GM12878 (cell line): ENCODE results near the gene TOR1B. TPM values are rescaled to one million over a fixed set of nuclear protein-coding genes. Genes with fewer than 3 reads are reported as not detected.
A peak's percentile ranks its signal among the peaks of the same experiment; 100 is the strongest.

Source experiments
- ATAC-seq: fragments of 200-7000 bp; cut with Tn5 transposase; 3 replicates; pipeline ENCODE4 v1.9.1; 2020; ENCODE audit warnings: mild to moderate bottlenecking, moderate library complexity
- BruUV-seq: library from RNA; stranded (reverse); fragments of 400-500 nt; replicated peaks from 2 replicates; lab custom pipeline; 2021; lab: Mats Ljungman, UMichigan
- CTCF ChIA-PET: fragments of 300-600 bp; sonication (Branson Sonifier 250); formaldehyde crosslinking; extraction: SDS; loops from one replicate; lab custom pipeline; 2021; ENCODE audit warnings: inconsistent platforms; lab: Yijun Ruan, JAX
- POLR2A ChIA-PET: fragments of 350-600 bp; formaldehyde crosslinking; extraction: SDS; loops from one replicate; lab custom pipeline; 2021; ENCODE audit warnings: inconsistent platforms; lab: Charles Lee
- RAD21 ChIA-PET: fragments of 300-600 bp; sonication (Branson Sonifier 250); formaldehyde crosslinking; loops from one replicate; lab custom pipeline; 2023; ENCODE audit warnings: antibody characterized with exemption; ENCODE audit not compliant: unreplicated experiment; lab: Charles Lee
- SMC1A ChIA-PET: fragments of 300-600 bp; sonication (Branson Sonifier 250); formaldehyde crosslinking; loops from one replicate; lab custom pipeline; 2023; ENCODE audit not compliant: unreplicated experiment, uncharacterized antibody; lab: Charles Lee
- DNase-seq: peaks from one replicate; pipeline ENCODE4 v3.0.0-alpha.2; 2011; ENCODE audit warnings: low read depth, low spot score
- FAIRE-seq: peaks from 3 replicates; lab custom pipeline; 2011; peaks lifted over from hg19 to GRCh38; lab: Jason Lieb, UNC
- H2AFZ ChIP-seq: 2 replicates; pipeline ENCODE4 v1.6.0; 2011; ENCODE audit warnings: low read depth, low read length, control low read depth; ENCODE audit not compliant: control insufficient read depth
- H3K27ac ChIP-seq: 2 replicates; pipeline ENCODE4 v1.5.1; 2011; ENCODE audit warnings: control low read depth; ENCODE audit not compliant: control insufficient read depth, insufficient read depth
- H3K27me3 ChIP-seq, 2 experiments: replicated peaks in 1 of 2; 2 replicates each; pipeline versions ENCODE4 v1.6.0 to v1.6.1; 2011; ENCODE audit warnings: low read length in 1 of 2; ENCODE audit not compliant: control insufficient read depth in 2 of 2, insufficient read depth in 2 of 2
- H3K36me3 ChIP-seq, 2 experiments: 2 replicates each; pipeline ENCODE4 v1.5.1; 2011; ENCODE audit warnings: low read length in 1 of 2; ENCODE audit not compliant: control insufficient read depth in 2 of 2, insufficient read depth in 2 of 2
- H3K4me1 ChIP-seq: 2 replicates; pipeline ENCODE4 v1.6.1; 2011; ENCODE audit warnings: mild to moderate bottlenecking, low read length, moderate library complexity, mixed read lengths; ENCODE audit not compliant: control insufficient read depth, insufficient read depth
- H3K4me2 ChIP-seq: 2 replicates; pipeline ENCODE4 v1.6.0; 2011; ENCODE audit warnings: control low read depth; ENCODE audit not compliant: control insufficient read depth, insufficient read depth
- H3K4me3 ChIP-seq: fragments of 200-600 bp; sonication (generic); 2 replicates; pipeline ENCODE4 v1.5.1; 2016
- H3K79me2 ChIP-seq: 2 replicates; pipeline ENCODE4 v1.6.0; 2011; ENCODE audit warnings: low read length; ENCODE audit not compliant: control insufficient read depth, insufficient read depth
- H3K9ac ChIP-seq: 2 replicates; pipeline ENCODE4 v1.8.0; 2011; ENCODE audit warnings: low read length, control low read depth, mixed read lengths; ENCODE audit not compliant: control insufficient read depth, insufficient read depth
- H3K9me3 ChIP-seq: replicated peaks from 3 replicates; pipeline ENCODE4 v1.5.1; 2011; ENCODE audit warnings: mild to moderate bottlenecking, low read length; ENCODE audit not compliant: control insufficient read depth, insufficient read depth
- H4K20me1 ChIP-seq: 2 replicates; pipeline ENCODE4 v1.6.0; 2011; ENCODE audit not compliant: control insufficient read depth, insufficient read depth
- BHLHE40 ChIP-seq, 2 experiments: fragments of 450-650 bp in 1 of 2; IDR thresholded peaks; 2 replicates each; pipeline ENCODE4 v1.6.1; 2011 to 2017; ENCODE audit warnings: low read depth in 2 of 2, borderline replicate concordance in 1 of 2, improper control_type of control experiment in 1 of 2, low read length in 1 of 2, mild to moderate bottlenecking in 1 of 2
- EP300 ChIP-seq, 2 experiments: fragments of 150-350 bp in 1 of 2; IDR thresholded peaks; 2 replicates each; pipeline ENCODE4 v1.6.1; 2011 to 2012; ENCODE audit warnings: low read depth in 2 of 2, low read length in 2 of 2, borderline replicate concordance in 1 of 2, improper control_type of control experiment in 1 of 2, inconsistent platforms in 1 of 2; ENCODE audit not compliant: control insufficient read depth in 1 of 2
- ZNF592 ChIP-seq: fragments of 450-650 bp; IDR thresholded peaks from 2 replicates; pipeline ENCODE4 v1.6.1; 2017; ENCODE audit warnings: mild to moderate bottlenecking, moderate library complexity
- WGBS: methylation state at CpG from one replicate; pipeline ENCODE4 v1.1.6; 2016; ENCODE audit warnings: low lambda C conversion rate; ENCODE audit not compliant: insufficient replicate concordance, insufficient coverage; ENCODE audit errors: missing lambda C conversion rate; 5-methylcytosine and 5-hydroxymethylcytosine counted together
- in situ Hi-C: fragments of 300-500 bp; cut with MboI; formaldehyde crosslinking; loops from 9 replicates; pipeline ENCODE4 v1.14.3; 2018; ENCODE audit warnings: mixed read lengths
- intact Hi-C: fragments of 100-400 bp; cut with micrococcal nuclease; formaldehyde crosslinking; loops from one replicate; pipeline ENCODE4 v1.14.2; 2022; ENCODE audit not compliant: unreplicated experiment
- polyA plus RNA-seq, 11 experiments: library from polyadenylated mRNA; depleted of rRNA in 4 of 11; unstranded in 6 of 11; stranded (reverse) in 5 of 11; fragments of >200 nt; fragmentation: Nextera tagmentation in 4 of 11; fragmentation: Illumina TruSeq in 1 of 11; extraction: Ambion mirVana in 4 of 11; extraction: Trizol in 1 of 11; gene quantifications; 1 replicate in 1 of 11; 2 replicates in 10 of 11; pipeline versions ENCODE4 v1.2.1 to v1.2.3, GENCODE V29; 2011 to 2016; ENCODE audit warnings: inconsistent platforms in 2 of 11, missing spikeins in 2 of 11, low read depth in 1 of 11
- total RNA-seq, 4 experiments: library from RNA; depleted of rRNA in 3 of 4; stranded (reverse); fragments of >200 nt in 3 of 4; fragmentation: Illumina TruSeq in 1 of 4; extraction: Trizol in 1 of 4; gene quantifications; 2 replicates each; pipeline versions ENCODE4 v1.2.1 to v1.2.3, GENCODE V29; 2013 to 2021

Gene TOR1B
- total and polyA plus RNA-seq, 10 of the 15 experiments (the other 5 are each of a cell fraction or from before 2014, with no cell fraction given), result 1.8 to 17.5 (median 9.9) TPM

DNA sequence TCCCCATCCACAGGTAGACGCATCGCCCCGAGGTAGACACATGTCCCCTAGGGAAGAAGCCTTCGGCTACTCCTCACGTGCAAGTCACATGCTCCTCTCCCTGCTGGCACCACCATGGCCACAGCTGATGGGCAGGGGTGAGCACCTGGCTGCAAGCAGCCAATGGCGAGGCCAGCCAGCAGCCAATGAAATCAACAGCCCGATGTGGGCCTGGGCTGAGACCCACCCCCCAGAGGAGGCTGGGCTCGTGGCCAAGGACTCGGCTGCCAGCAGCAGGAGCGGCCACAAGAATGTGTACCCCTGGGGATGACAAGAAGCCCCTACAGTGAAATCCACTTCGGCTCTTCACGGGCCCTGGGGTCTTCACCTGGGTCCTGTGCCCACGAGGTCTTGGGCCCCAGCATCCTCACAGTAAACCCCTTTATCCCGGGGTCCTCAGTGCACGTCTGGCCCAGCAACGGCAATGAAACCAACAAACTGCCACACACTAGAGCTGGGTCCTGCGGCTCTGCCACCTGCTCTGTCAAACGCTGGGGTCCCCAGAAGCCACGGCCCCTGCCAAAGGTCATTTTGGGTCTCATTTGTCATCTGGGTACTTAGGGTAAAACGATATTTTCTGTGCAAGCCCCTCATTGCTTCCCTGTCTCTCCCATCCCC, 28.1 kb upstream of the TOR1B start:
- Histone ChIP-seq H3K27ac (no peak overlapping the region), H3K4me3 (no peak overlapping the region), H3K4me2 (no peak overlapping the region), H3K9me3 (no peaks in the 10 kb centered on the region), H3K9ac (no peak overlapping the region), H3K4me1 (no peaks in the 10 kb centered on the region), H2AFZ (no peak overlapping the region), H4K20me1 (no peaks in the 10 kb centered on the region), H3K27me3 (peaks cover 0 to 1% of the 10 kb centered on the region in 2 experiments; a peak in 1 of 4 replicates), H3K79me2 (no peaks in the 10 kb centered on the region), H3K36me3 (no peaks in the 10 kb centered on the region)
- 22% methylated on average over 20 of the region's 20 CpGs for WGBS
- CTCF ChIA-PET, result no interaction called here
- no TSS peak for BruUV-seq
- POLR2A ChIA-PET, result no interaction called here
- TF ChIP-seq EP300 (IDR thresholded peaks at IDR 0.05; ENCODE audit: borderline replicate concordance in 1 of 2, control insufficient read depth in 1 of 2, low read depth in 2 of 2, low read length in 2 of 2) (no peak), ZNF592 (no peak), BHLHE40 (IDR thresholded peaks at IDR 0.05; ENCODE audit: borderline replicate concordance in 1 of 2, low read depth in 2 of 2, low read length in 1 of 2) (peak in 1 of 2 experiments; percentile 48; a peak in 2 of 4 replicates)
- RAD21 ChIA-PET, result no interaction called here
- DNase-seq (no peak), ATAC-seq (no peak), FAIRE-seq (no peak)
- SMC1A ChIA-PET, result no interaction called here
- intact Hi-C loops, result no loop called here
- in situ Hi-C loops, result no loop called here
